IMR-90 (cell line): ENCODE data around the gene RNF11. TPM values are rescaled to one million over a fixed set of nuclear protein-coding genes. Genes with fewer than 3 reads are reported as not detected.

Source experiments
- ATAC-seq: fragments of 200-7000 bp; cut with Tn5 transposase; 2 replicates; pipeline ENCODE4 v1.9.1; 2020; ENCODE audit warnings: low read depth, mild to moderate bottlenecking, moderate library complexity
- BruUV-seq: library from RNA; stranded (reverse); fragments of 400-500 nt; replicated peaks from 2 replicates; lab custom pipeline; 2021; lab: Mats Ljungman, UMichigan
- CTCF ChIA-PET: fragments of 300-600 bp; formaldehyde crosslinking; extraction: SDS; loops from one replicate; lab custom pipeline; 2021; ENCODE audit warnings: antibody characterized with exemption; lab: Yijun Ruan, JAX
- POLR2A ChIA-PET: fragments of 300-600 bp; sonication (Branson Sonifier 250); formaldehyde crosslinking; loops from one replicate; lab custom pipeline; 2022; ENCODE audit warnings: antibody characterized with exemption; ENCODE audit not compliant: unreplicated experiment; lab: Charles Lee
- DNase-seq: peaks from one replicate; pipeline ENCODE4 v3.0.0; 2013
- H2AFZ ChIP-seq: replicated peaks from 2 replicates; pipeline ENCODE3; 2013; ENCODE audit warnings: low read length, mild to moderate bottlenecking; ENCODE audit not compliant: poor library complexity
- H2AK5ac ChIP-seq: 2 replicates; pipeline ENCODE4 v1.6.1; 2013; ENCODE audit warnings: low read depth, low read length, inconsistent platforms
- H2AK9ac ChIP-seq: replicated peaks from 2 replicates; pipeline ENCODE3; 2013; ENCODE audit warnings: mild to moderate bottlenecking, low read depth, low read length, moderate library complexity; ENCODE audit not compliant: poor library complexity
- H2BK120ac ChIP-seq: 2 replicates; pipeline ENCODE4 v1.6.1; 2013; ENCODE audit warnings: low read depth, low read length, inconsistent platforms
- H2BK15ac ChIP-seq: 3 replicates; pipeline ENCODE4 v1.6.1; 2013; ENCODE audit warnings: low read depth, low read length, inconsistent platforms
- H2BK20ac ChIP-seq: 2 replicates; pipeline ENCODE4 v1.6.1; 2013; ENCODE audit warnings: low read depth, mild to moderate bottlenecking, inconsistent platforms, low read length, moderate library complexity
- H2BK5ac ChIP-seq: 2 replicates; pipeline ENCODE4 v1.6.1; 2013; ENCODE audit warnings: mild to moderate bottlenecking, low read depth, low read length, inconsistent platforms; ENCODE audit not compliant: poor library complexity, severe bottlenecking
- H3K14ac ChIP-seq: replicated peaks from 2 replicates; pipeline ENCODE4 v1.6.1; 2013; ENCODE audit warnings: low read depth, low read length, inconsistent platforms
- H3K18ac ChIP-seq: 2 replicates; pipeline ENCODE4 v1.6.1; 2013; ENCODE audit warnings: low read depth, low read length, control low read depth
- H3K23ac ChIP-seq: 2 replicates; pipeline ENCODE4 v1.6.1; 2013; ENCODE audit warnings: low read depth, low read length, inconsistent platforms
- H3K27ac ChIP-seq: 2 replicates; pipeline ENCODE4 v1.5.1; 2013; ENCODE audit warnings: mild to moderate bottlenecking, control low read depth, low read length; ENCODE audit not compliant: insufficient read depth
- H3K27me3 ChIP-seq: 2 replicates; pipeline ENCODE4 v1.6.1; 2013; ENCODE audit warnings: low read length; ENCODE audit not compliant: control insufficient read depth, insufficient read depth
- H3K36me3 ChIP-seq: 2 replicates; pipeline ENCODE4 v1.6.1; 2013; ENCODE audit warnings: low read length, mixed read lengths; ENCODE audit not compliant: control insufficient read depth, insufficient read depth
- H3K4ac ChIP-seq: 2 replicates; pipeline ENCODE4 v1.6.1; 2013; ENCODE audit warnings: low read depth, low read length, inconsistent platforms
- H3K4me1 ChIP-seq: 2 replicates; pipeline ENCODE4 v1.6.1; 2013; ENCODE audit warnings: low read length, mixed read lengths; ENCODE audit not compliant: control insufficient read depth, insufficient read depth
- H3K4me2 ChIP-seq: 2 replicates; pipeline ENCODE4 v1.6.1; 2013; ENCODE audit warnings: low read depth, mild to moderate bottlenecking, control low read depth, low read length, moderate library complexity
- H3K4me3 ChIP-seq: 2 replicates; pipeline ENCODE4 v1.5.1; 2013; ENCODE audit warnings: low read depth, mild to moderate bottlenecking, control low read depth, low read length, moderate library complexity; ENCODE audit not compliant: insufficient read depth
- H3K56ac ChIP-seq: 2 replicates; pipeline ENCODE4 v1.6.1; 2013; ENCODE audit warnings: low read length, inconsistent platforms; ENCODE audit not compliant: insufficient read depth; ENCODE audit errors: extremely low read depth
- H3K79me1 ChIP-seq, 2 experiments: 2 replicates each; pipeline ENCODE4 v1.6.1; 2013; ENCODE audit warnings: low read length in 2 of 2, inconsistent platforms in 1 of 2, low read depth in 1 of 2
- H3K9ac ChIP-seq: 2 replicates; pipeline ENCODE4 v1.6.1; 2013; ENCODE audit warnings: low read depth, low read length, control low read depth
- H3K9me1 ChIP-seq: 2 replicates; pipeline ENCODE4 v1.6.1; 2013; ENCODE audit warnings: low read length, inconsistent platforms; ENCODE audit not compliant: insufficient read depth
- H3K9me3 ChIP-seq: 2 replicates; pipeline ENCODE4 v1.6.1; 2013; ENCODE audit warnings: low read length; ENCODE audit not compliant: control insufficient read depth, insufficient read depth
- H4K20me1 ChIP-seq: 2 replicates; pipeline ENCODE4 v1.6.1; 2013; ENCODE audit warnings: low read length, inconsistent platforms; ENCODE audit not compliant: insufficient read depth
- H4K5ac ChIP-seq: 2 replicates; pipeline ENCODE4 v1.6.1; 2013; ENCODE audit warnings: mild to moderate bottlenecking, low read depth, low read length, control low read depth
- H4K8ac ChIP-seq, 2 experiments: 2 replicates each; pipeline ENCODE4 v1.6.1; 2013; ENCODE audit warnings: low read depth in 2 of 2, low read length in 2 of 2, control low read depth in 1 of 2, inconsistent platforms in 1 of 2
- H4K91ac ChIP-seq: 2 replicates; pipeline ENCODE4 v1.6.1; 2013; ENCODE audit warnings: low read depth, low read length, inconsistent platforms; ENCODE audit not compliant: insufficient read depth
- BHLHE40 ChIP-seq: fragments of 150-350 bp; IDR thresholded peaks from 2 replicates; pipeline ENCODE4 v1.6.1; 2016; ENCODE audit warnings: mild to moderate bottlenecking, low read depth, low read length
- CEBPB ChIP-seq: IDR thresholded peaks from 2 replicates; pipeline ENCODE4 v1.6.1; 2012; ENCODE audit warnings: low read depth, low read length, improper control_type of control experiment
- CHD1 ChIP-seq: IDR thresholded peaks from 2 replicates; pipeline ENCODE4 v1.6.1; 2012; ENCODE audit warnings: low read depth, low read length, improper control_type of control experiment
- MXI1 ChIP-seq: IDR thresholded peaks from 2 replicates; pipeline ENCODE4 v1.6.1; 2012; ENCODE audit warnings: low read depth, mild to moderate bottlenecking, low read length, moderate library complexity, borderline replicate concordance
- NFE2L2 ChIP-seq: fragments of 150-350 bp; IDR thresholded peaks from 2 replicates; pipeline ENCODE4 v1.6.1; 2016; ENCODE audit warnings: low read depth, mild to moderate bottlenecking, low read length
- POLR2A ChIP-seq: IDR thresholded peaks from 2 replicates; pipeline ENCODE4 v1.6.1; 2012; ENCODE audit warnings: mild to moderate bottlenecking, low read depth, low read length
- WGBS, 2 experiments: methylation state at CpG; one replicate each; pipeline versions ENCODE4 v1.1.5 to v1.1.7; 2013; ENCODE audit warnings: missing lambda C conversion rate in 2 of 2; ENCODE audit not compliant: insufficient read length in 1 of 2; ENCODE audit errors: extremely low coverage in 2 of 2; 5-methylcytosine and 5-hydroxymethylcytosine counted together
- dilution Hi-C: fragments of 300-500 bp; cut with HindIII; formaldehyde crosslinking; loops from one replicate; pipeline ENCODE4 v1.14.3; 2018; ENCODE audit warnings: low sequenced_read_pairs; ENCODE audit not compliant: unreplicated experiment
- in situ Hi-C: fragments of 300-500 bp; cut with MboI; formaldehyde crosslinking; loops from 3 replicates; pipeline ENCODE4 v1.14.3; 2019; ENCODE audit warnings: low sequenced_read_pairs, inconsistent platforms, mixed read lengths
- intact Hi-C: fragments of 100-400 bp; cut with micrococcal nuclease; formaldehyde crosslinking; loops from 2 replicates; pipeline ENCODE4 v1.10.0; 2022
- polyA plus RNA-seq, 3 experiments: library from polyadenylated mRNA; depleted of rRNA; stranded (reverse); fragments of >200 nt; gene quantifications; 2 replicates each; pipeline ENCODE4 v1.2.3, GENCODE V29; 2012; ENCODE audit warnings: low replicate concordance in 1 of 3
- total RNA-seq: library from RNA; depleted of rRNA; stranded (reverse); fragments of >200 nt; gene quantifications from 2 replicates; pipeline ENCODE4 v1.2.3, GENCODE V29; 2012
- TF ChIP-seq, protein P1 (sequence below): fragments of 150-350 bp; IDR thresholded peaks from 2 replicates; pipeline ENCODE4 v1.6.1; 2016; ENCODE audit warnings: low read depth, mild to moderate bottlenecking, low read length, moderate library complexity, borderline replicate concordance

Gene RNF11
- total and polyA plus RNA-seq, 2 of the 4 experiments (the other 2 are of a cell fraction), result 63.3 to 64.1 TPM

DNA sequence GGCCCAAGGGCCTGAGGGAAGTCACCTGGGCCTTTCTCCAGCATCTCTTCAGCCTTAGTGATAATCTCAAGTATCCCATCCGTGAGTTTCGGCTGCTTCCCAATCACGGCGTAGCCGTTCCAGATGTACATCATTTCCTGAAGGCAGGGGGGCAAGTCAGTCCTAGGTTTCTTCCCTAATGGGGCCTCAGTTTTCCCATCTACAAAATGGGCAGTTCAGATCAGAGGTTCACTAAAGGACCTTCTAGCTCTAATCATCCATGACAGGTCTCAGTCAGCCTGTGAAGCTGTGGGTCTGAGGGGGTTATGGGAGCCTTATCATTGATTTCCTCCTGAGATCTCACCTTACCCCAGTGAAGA lies 54.4 kb downstream of the RNF11 start:
- DNase-seq (no peak), ATAC-seq (no peak)
- Histone ChIP-seq H2AK5ac (no peak overlapping the region), H3K9me3 (no peaks in the 10 kb centered on the region), H3K18ac (no peak overlapping the region), H3K9me1 (no peaks in the 10 kb centered on the region; the same call in 1 of the 2 replicates), H3K4ac (no peak overlapping the region), H3K27ac (no peak overlapping the region), H3K27me3 (no peaks in the 10 kb centered on the region), H4K8ac (no peak overlapping the region), H3K9ac (no peak overlapping the region), H2AFZ (no peak overlapping the region), H4K5ac (no peak overlapping the region), H3K79me1 (no peaks in the 10 kb centered on the region), H3K56ac (no peak overlapping the region), H2BK15ac (no peak overlapping the region), H3K36me3 (peaks cover 5% of the 10 kb centered on the region), H3K4me3 (no peak overlapping the region), H2BK5ac (no peak overlapping the region), H3K4me2 (no peak overlapping the region), H4K91ac (no peak overlapping the region), H2BK20ac (no peak overlapping the region), H3K23ac (no peak overlapping the region), H2BK120ac (no peak overlapping the region), H3K4me1 (no peaks in the 10 kb centered on the region), H4K20me1 (no peaks in the 10 kb centered on the region), H2AK9ac (no peak overlapping the region), H3K14ac (no peak overlapping the region)
- no TSS peak for BruUV-seq
- ChIA-PET CTCF (no interaction called here), POLR2A (no interaction called here)
- TF ChIP-seq, protein P1, sequence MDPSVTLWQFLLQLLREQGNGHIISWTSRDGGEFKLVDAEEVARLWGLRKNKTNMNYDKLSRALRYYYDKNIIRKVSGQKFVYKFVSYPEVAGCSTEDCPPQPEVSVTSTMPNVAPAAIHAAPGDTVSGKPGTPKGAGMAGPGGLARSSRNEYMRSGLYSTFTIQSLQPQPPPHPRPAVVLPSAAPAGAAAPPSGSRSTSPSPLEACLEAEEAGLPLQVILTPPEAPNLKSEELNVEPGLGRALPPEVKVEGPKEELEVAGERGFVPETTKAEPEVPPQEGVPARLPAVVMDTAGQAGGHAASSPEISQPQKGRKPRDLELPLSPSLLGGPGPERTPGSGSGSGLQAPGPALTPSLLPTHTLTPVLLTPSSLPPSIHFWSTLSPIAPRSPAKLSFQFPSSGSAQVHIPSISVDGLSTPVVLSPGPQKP, result no peak
- TF ChIP-seq CEBPB (no peak), NFE2L2 (no peak), POLR2A (no peak), MXI1 (no peak), CHD1 (no peak), BHLHE40 (no peak)
- in situ Hi-C loops, result loop anchor here (10.0 kb wide), 1 partner anchor 366 kb away; no protein-coding TSS in a partner anchor
- intact Hi-C loops, result loop anchor here (10.0 kb wide), 1 partner anchor 316 kb away; the partner anchor contains the start of gene CDKN2C
- dilution Hi-C loops, result no loop called here
- 100% methylated on average over 5 of the region's 5 CpGs; no CpG with 5 or more reads in 1 of the 2 experiments for WGBS, 2 experiments
